HG03045 (cell line): Measurements from ENCODE around the gene C7.
"Not testable (repeated sequence)": the region's sequence is repeated elsewhere in the genome, so short reads cannot be mapped to it uniquely, and the experiment has no call there.

Experiments
- ATAC-seq: cut with Tn5 transposase; IDR thresholded peaks from one replicate; pipeline ENCODE4 v1.9.1; 2021; ENCODE audit warnings: mild to moderate bottlenecking, moderate library complexity; ENCODE audit not compliant: unreplicated experiment

The C7 gene

GRCh38 chr5:40909264-40909663 lies at the start of gene C7:
Gene C7, plus strand, starts transcription at chr5:40909497. Its CDS starts 114 bp downstream, at chr5:40909611.
- no peak for ATAC-seq

GRCh38 chr5:40860711-40861110 lies 48.6 kb upstream of the C7 start:
- ATAC-seq: no peak

- not testable (repeated sequence) for ATAC-seq
These were observed 44.3 kb upstream of the C7 start for GRCh38 chr5:40865004-40865403.

GRCh38 chr5:40866844-40867243 lies 42.5 kb upstream of the C7 start:
- no peak for ATAC-seq

- ATAC-seq: no peak
These were observed 39.9 kb upstream of the C7 start for GRCh38 chr5:40869384-40869783.

GRCh38 chr5:40871177-40871576 lies 38.1 kb upstream of the C7 start:
- ATAC-seq: no peak

- ATAC-seq: not testable (repeated sequence)
These were observed 37.0 kb upstream of the C7 start for GRCh38 chr5:40872253-40872652.

- ATAC-seq: no peak
These were observed 35.9 kb upstream of the C7 start for GRCh38 chr5:40873286-40873880.

- ATAC-seq: no peak
These were observed 33.3 kb upstream of the C7 start for GRCh38 chr5:40875958-40876357.

- ATAC-seq: no peak
These were observed 31.8 kb upstream of the C7 start for GRCh38 chr5:40877371-40877988.

GRCh38 chr5:40879163-40879942 lies 29.9 kb upstream of the C7 start:
- no peak for ATAC-seq

- ATAC-seq: no peak
These were observed 27.0 kb upstream of the C7 start for GRCh38 chr5:40882291-40882690.

GRCh38 chr5:40883051-40883450 lies 26.2 kb upstream of the C7 start:
- ATAC-seq: not testable (repeated sequence)

GRCh38 chr5:40895440-40896425 lies 13.6 kb upstream of the C7 start:
- ATAC-seq: not testable (repeated sequence)

GRCh38 chr5:40904205-40904993 lies 4.9 kb upstream of the C7 start:
- ATAC-seq: peak; percentile 82

GRCh38 chr5:40904994-40905306 lies 4.3 kb upstream of the C7 start:
- ATAC-seq: no peak

GRCh38 chr5:40906351-40906751 lies 2.9 kb upstream of the C7 start:
- no peak for ATAC-seq

GRCh38 chr5:40909723-40910122 lies 426 bp downstream of the C7 start:
- ATAC-seq: no peak

- ATAC-seq: no peak
These were observed 2.0 kb downstream of the C7 start for GRCh38 chr5:40911266-40911665.

- ATAC-seq: no peak
These were observed 5.5 kb downstream of the C7 start for GRCh38 chr5:40914835-40915234.
